ENCODE results near the gene MTRR.
"Not testable (repeated sequence)": the region's sequence is repeated elsewhere in the genome, so short reads cannot be mapped to it uniquely, and the experiment has no call there.

MTRR gene

GRCh38 chr5:7910738-7911428, 41.9 kb downstream of the MTRR start:
- H2AFZ ChIP-seq (ENCODE audit: low read length), result no peak overlapping the region
- H3K36me3 ChIP-seq (replicated peaks; ENCODE audit: insufficient read depth, low read length), result no peaks in the 10 kb centered on the region
- H3K4me1 ChIP-seq (ENCODE audit: low read length), result no peaks in the 10 kb centered on the region
- H3K9me2 ChIP-seq (replicated peaks; ENCODE audit: insufficient read depth, low read length), result no peaks in the 10 kb centered on the region
- no peaks in the 10 kb centered on the region for H3K9me3 ChIP-seq (replicated peaks; ENCODE audit: insufficient read depth, low read length)
- no peaks in the 10 kb centered on the region for H3K79me2 ChIP-seq (ENCODE audit: low read length)
- no peaks in the 10 kb centered on the region for H3K27me3 ChIP-seq (replicated peaks; ENCODE audit: insufficient read depth, low read length)
- no peak overlapping the region for H3K4me2 ChIP-seq (ENCODE audit: low read depth, low read length)
- no peak overlapping the region for H3K4me3 ChIP-seq (ENCODE audit: low read length)
- no peak overlapping the region for H3K27ac ChIP-seq (ENCODE audit: low read length)
- H3F3A ChIP-seq (ENCODE audit: insufficient read depth, low read length), result no peaks in the 10 kb centered on the region
- H4K20me1 ChIP-seq (ENCODE audit: insufficient read depth, low read length), result no peaks in the 10 kb centered on the region
- TF ChIP-seq EZH2phosphoT487 (IDR thresholded peaks at IDR 0.05; ENCODE audit: low read length) (no peak), EZH2 (optimal IDR thresholded peaks at IDR 0.05; ENCODE audit: low read depth, low read length) (no peak)
- TF ChIP-seq, protein P1, sequence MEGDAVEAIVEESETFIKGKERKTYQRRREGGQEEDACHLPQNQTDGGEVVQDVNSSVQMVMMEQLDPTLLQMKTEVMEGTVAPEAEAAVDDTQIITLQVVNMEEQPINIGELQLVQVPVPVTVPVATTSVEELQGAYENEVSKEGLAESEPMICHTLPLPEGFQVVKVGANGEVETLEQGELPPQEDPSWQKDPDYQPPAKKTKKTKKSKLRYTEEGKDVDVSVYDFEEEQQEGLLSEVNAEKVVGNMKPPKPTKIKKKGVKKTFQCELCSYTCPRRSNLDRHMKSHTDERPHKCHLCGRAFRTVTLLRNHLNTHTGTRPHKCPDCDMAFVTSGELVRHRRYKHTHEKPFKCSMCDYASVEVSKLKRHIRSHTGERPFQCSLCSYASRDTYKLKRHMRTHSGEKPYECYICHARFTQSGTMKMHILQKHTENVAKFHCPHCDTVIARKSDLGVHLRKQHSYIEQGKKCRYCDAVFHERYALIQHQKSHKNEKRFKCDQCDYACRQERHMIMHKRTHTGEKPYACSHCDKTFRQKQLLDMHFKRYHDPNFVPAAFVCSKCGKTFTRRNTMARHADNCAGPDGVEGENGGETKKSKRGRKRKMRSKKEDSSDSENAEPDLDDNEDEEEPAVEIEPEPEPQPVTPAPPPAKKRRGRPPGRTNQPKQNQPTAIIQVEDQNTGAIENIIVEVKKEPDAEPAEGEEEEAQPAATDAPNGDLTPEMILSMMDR (IDR thresholded peaks at IDR 0.05; ENCODE audit: low read length), result no peak
- no peak for DNase-seq
- H3K9ac ChIP-seq (ENCODE audit: low read length), result no peak overlapping the region

- H4K20me1 ChIP-seq (ENCODE audit: insufficient read depth, low read length); H3K4me2 ChIP-seq (ENCODE audit: low read depth, low read length); H3K36me3 ChIP-seq (replicated peaks; ENCODE audit: insufficient read depth, low read length); H3K4me3 ChIP-seq (ENCODE audit: low read length); H3K27me3 ChIP-seq (replicated peaks; ENCODE audit: insufficient read depth, low read length); H3F3A ChIP-seq (ENCODE audit: insufficient read depth, low read length); H2AFZ ChIP-seq (ENCODE audit: low read length); H3K9ac ChIP-seq (ENCODE audit: low read length); H3K27ac ChIP-seq (ENCODE audit: low read length); H3K9me2 ChIP-seq (replicated peaks; ENCODE audit: insufficient read depth, low read length); H3K9me3 ChIP-seq (replicated peaks; ENCODE audit: insufficient read depth, low read length); H3K79me2 ChIP-seq (ENCODE audit: low read length); DNase-seq; H3K4me1 ChIP-seq (ENCODE audit: low read length): not testable (repeated sequence)
Measured at GRCh38 chr5:7911429-7911771, 42.5 kb downstream of the MTRR start.

- Histone ChIP-seq H3K36me3 (replicated peaks; ENCODE audit: insufficient read depth, low read length) (no peaks in the 10 kb centered on the region), H3K4me2 (ENCODE audit: low read depth, low read length) (no peak overlapping the region), H2AFZ (ENCODE audit: low read length) (no peak overlapping the region), H3K27ac (ENCODE audit: low read length) (no peak overlapping the region), H3K9ac (ENCODE audit: low read length) (no peak overlapping the region), H3K9me3 (replicated peaks; ENCODE audit: insufficient read depth, low read length) (no peaks in the 10 kb centered on the region), H3K4me3 (ENCODE audit: low read length) (no peak overlapping the region), H3K79me2 (ENCODE audit: low read length) (no peaks in the 10 kb centered on the region), H3K9me2 (replicated peaks; ENCODE audit: insufficient read depth, low read length) (no peaks in the 10 kb centered on the region), H3F3A (ENCODE audit: insufficient read depth, low read length) (no peaks in the 10 kb centered on the region), H3K27me3 (replicated peaks; ENCODE audit: insufficient read depth, low read length) (no peaks in the 10 kb centered on the region), H4K20me1 (ENCODE audit: insufficient read depth, low read length) (no peaks in the 10 kb centered on the region), H3K4me1 (ENCODE audit: low read length) (no peaks in the 10 kb centered on the region)
- TF ChIP-seq EZH2phosphoT487 (IDR thresholded peaks at IDR 0.05; ENCODE audit: low read length) (no peak), EZH2 (optimal IDR thresholded peaks at IDR 0.05; ENCODE audit: low read depth, low read length) (no peak)
- TF ChIP-seq, protein P1 (IDR thresholded peaks at IDR 0.05; ENCODE audit: low read length), result no peak
- no peak for DNase-seq
Measured at GRCh38 chr5:7916171-7916804, 47.3 kb downstream of the MTRR start.

Measured in MM.1S (cell line).